ENCODE data around the gene TBC1D9B.

- no peak for TF ChIP-seq POLR2A (IDR thresholded peaks at IDR 0.05)
- TF ChIP-seq, protein P1, sequence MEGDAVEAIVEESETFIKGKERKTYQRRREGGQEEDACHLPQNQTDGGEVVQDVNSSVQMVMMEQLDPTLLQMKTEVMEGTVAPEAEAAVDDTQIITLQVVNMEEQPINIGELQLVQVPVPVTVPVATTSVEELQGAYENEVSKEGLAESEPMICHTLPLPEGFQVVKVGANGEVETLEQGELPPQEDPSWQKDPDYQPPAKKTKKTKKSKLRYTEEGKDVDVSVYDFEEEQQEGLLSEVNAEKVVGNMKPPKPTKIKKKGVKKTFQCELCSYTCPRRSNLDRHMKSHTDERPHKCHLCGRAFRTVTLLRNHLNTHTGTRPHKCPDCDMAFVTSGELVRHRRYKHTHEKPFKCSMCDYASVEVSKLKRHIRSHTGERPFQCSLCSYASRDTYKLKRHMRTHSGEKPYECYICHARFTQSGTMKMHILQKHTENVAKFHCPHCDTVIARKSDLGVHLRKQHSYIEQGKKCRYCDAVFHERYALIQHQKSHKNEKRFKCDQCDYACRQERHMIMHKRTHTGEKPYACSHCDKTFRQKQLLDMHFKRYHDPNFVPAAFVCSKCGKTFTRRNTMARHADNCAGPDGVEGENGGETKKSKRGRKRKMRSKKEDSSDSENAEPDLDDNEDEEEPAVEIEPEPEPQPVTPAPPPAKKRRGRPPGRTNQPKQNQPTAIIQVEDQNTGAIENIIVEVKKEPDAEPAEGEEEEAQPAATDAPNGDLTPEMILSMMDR (IDR thresholded peaks at IDR 0.05): no peak
These were observed 70.4 kb downstream of the TBC1D9B start for GRCh38 chr5:179837076-179838011.

All from vagina (tissue), 2 donors.